Activated CD4-positive, alpha-beta memory T cell treated with anti-CD3 and anti-CD28 coated beads, Interleukin-2, amount 10 ng/mL, durations not matched to agents 7 days and 5 days (primary cell): ENCODE data around the gene DOK6. TPM values are rescaled to one million over a fixed set of nuclear protein-coding genes. Genes with fewer than 3 reads are reported as not detected.

Experiments
- CTCF ChIA-PET: fragments of 350-600 bp; sonication (Branson Sonifier 250); formaldehyde crosslinking; loops from one replicate; lab custom pipeline; 2021; ENCODE audit warnings: antibody characterized with exemption, inconsistent platforms; lab: Charles Lee
- POLR2A ChIA-PET: fragments of 350-600 bp; sonication (Branson Sonifier 250); formaldehyde crosslinking; loops from one replicate; lab custom pipeline; 2021; ENCODE audit warnings: antibody characterized with exemption; lab: Charles Lee
- DNase-seq: peaks from one replicate; pipeline ENCODE4 v3.0.0-alpha.2; 2020
- H3K27ac Mint-ChIP-seq: one replicate; pipeline ENCODE4 v1.8.0; 2021; ENCODE audit warnings: mild to moderate bottlenecking, mixed read lengths
- H3K27me3 Mint-ChIP-seq: one replicate; pipeline ENCODE4 v1.8.0; 2021; ENCODE audit warnings: mixed read lengths
- H3K36me3 Mint-ChIP-seq: one replicate; pipeline ENCODE4 v1.8.0; 2021; ENCODE audit warnings: low read depth, mixed read lengths
- H3K4me1 Mint-ChIP-seq: one replicate; pipeline ENCODE4 v1.8.0; 2021; ENCODE audit warnings: mixed read lengths
- H3K4me3 Mint-ChIP-seq: one replicate; pipeline ENCODE4 v1.8.0; 2021; ENCODE audit warnings: mild to moderate bottlenecking, mixed read lengths
- H3K9me3 Mint-ChIP-seq: one replicate; pipeline ENCODE4 v1.8.0; 2021; ENCODE audit warnings: mixed read lengths
- total RNA-seq, 2 experiments: library from RNA; stranded (reverse); gene quantifications; one replicate each; pipeline ENCODE4 v1.2.3, GENCODE V29; 2021

Gene DOK6
- total RNA-seq, 2 experiments from 2014 or later = not detected

DNA sequence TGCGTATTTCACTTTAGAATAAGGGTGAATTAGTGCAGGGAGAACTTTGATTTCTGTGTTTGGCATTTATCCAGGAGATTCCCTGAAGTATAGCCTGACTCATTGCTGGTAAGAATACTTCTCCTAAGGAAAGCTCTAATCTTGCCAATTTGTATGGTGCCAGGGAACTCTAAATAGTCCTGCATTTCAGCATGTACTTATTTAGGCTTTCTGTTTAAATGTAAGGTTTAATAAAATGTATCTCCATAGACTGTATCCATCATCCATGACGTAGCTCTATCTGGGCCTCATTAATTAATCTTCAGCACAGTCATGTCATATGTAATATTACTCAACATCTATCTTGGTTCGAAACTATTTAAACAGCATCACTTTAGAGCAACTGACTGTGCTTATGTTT is 127.7 kb downstream of the DOK6 start:
- POLR2A ChIA-PET = no interaction called here
- Mint-ChIP-seq H3K27me3 (no peaks in the 10 kb centered on the region), H3K27ac (no peak overlapping the region), H3K36me3 (no peaks in the 10 kb centered on the region), H3K9me3 (no peaks in the 10 kb centered on the region), H3K4me3 (no peak overlapping the region), H3K4me1 (no peaks in the 10 kb centered on the region)
- DNase-seq = no peak
- CTCF ChIA-PET = no interaction called here

GRCh38 chr18:69529151-69529550 is 128.5 kb downstream of the DOK6 start:
- CTCF ChIA-PET = no interaction called here
- no peaks in the 10 kb centered on the region for H3K4me1 Mint-ChIP-seq
- POLR2A ChIA-PET = no interaction called here
- H3K27me3 Mint-ChIP-seq = no peaks in the 10 kb centered on the region
- H3K27ac Mint-ChIP-seq = no peak overlapping the region
- H3K9me3 Mint-ChIP-seq = no peaks in the 10 kb centered on the region
- H3K4me3 Mint-ChIP-seq = no peak overlapping the region
- H3K36me3 Mint-ChIP-seq = no peaks in the 10 kb centered on the region
- no peak for DNase-seq

GRCh38 chr18:69531973-69532372 is 131.3 kb downstream of the DOK6 start:
- CTCF ChIA-PET = no interaction called here

DNA sequence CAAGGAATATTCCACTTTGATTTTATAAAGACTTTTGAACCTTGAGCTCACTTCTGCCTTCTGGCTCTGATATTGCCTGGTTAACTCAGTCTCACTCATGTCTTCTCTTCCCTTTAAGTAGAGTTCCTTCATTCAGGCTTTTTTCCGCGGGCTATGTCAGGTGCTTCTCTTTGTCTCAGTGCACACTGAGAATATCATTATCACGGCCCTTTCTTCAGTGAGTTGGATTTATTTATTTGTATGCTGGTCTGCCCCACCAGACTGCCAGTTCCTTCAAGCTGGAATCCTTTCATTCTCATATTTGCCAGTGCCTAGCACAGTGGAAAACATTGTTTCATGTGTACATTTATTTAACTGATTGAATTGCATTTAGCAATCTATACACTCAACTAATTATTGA is 136.5 kb downstream of the DOK6 start:
- no peak overlapping the region for H3K27ac Mint-ChIP-seq
- no peaks in the 10 kb centered on the region for H3K36me3 Mint-ChIP-seq
- DNase-seq = no peak
- no peaks in the 10 kb centered on the region for H3K9me3 Mint-ChIP-seq
- H3K27me3 Mint-ChIP-seq = peaks cover 7% of the 10 kb centered on the region
- ChIA-PET CTCF (no interaction called here), POLR2A (no interaction called here)
- H3K4me3 Mint-ChIP-seq = no peak overlapping the region
- no peaks in the 10 kb centered on the region for H3K4me1 Mint-ChIP-seq

More at GRCh38 chr18:69531973-69532372, 131.3 kb downstream of the DOK6 start:
- no peaks in the 10 kb centered on the region for H3K4me1 Mint-ChIP-seq
- H3K9me3 Mint-ChIP-seq = no peaks in the 10 kb centered on the region
- no peak overlapping the region for H3K4me3 Mint-ChIP-seq
- DNase-seq = no peak
- H3K36me3 Mint-ChIP-seq = no peaks in the 10 kb centered on the region
- no peak overlapping the region for H3K27ac Mint-ChIP-seq
- no peaks in the 10 kb centered on the region for H3K27me3 Mint-ChIP-seq
- POLR2A ChIA-PET = no interaction called here

DNA sequence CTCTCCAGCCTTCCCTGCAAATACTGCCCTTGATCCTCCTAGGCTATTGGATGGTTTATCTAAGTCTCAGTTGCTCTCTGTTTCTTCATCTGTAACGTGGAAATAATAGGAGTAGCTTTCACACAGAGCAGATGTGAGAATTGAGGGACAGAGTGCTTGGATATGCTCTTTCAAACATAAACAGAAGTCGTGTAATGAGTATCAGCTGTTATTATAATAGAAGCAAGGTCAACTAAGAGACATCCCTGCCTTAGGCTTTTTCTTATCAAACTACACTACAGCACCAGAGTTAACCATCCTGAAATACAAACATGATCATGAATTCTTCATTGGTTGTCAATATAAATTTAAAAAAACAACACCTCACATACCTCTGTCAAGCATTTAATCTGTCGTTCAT is 138.2 kb downstream of the DOK6 start:
- ChIA-PET CTCF (no interaction called here), POLR2A (no interaction called here)
- Mint-ChIP-seq H3K36me3 (no peaks in the 10 kb centered on the region), H3K27ac (no peak overlapping the region), H3K4me1 (no peaks in the 10 kb centered on the region), H3K27me3 (peaks cover 9% of the 10 kb centered on the region), H3K4me3 (no peak overlapping the region), H3K9me3 (no peaks in the 10 kb centered on the region)
- no peak for DNase-seq

GRCh38 chr18:69539404-69539803 is 138.7 kb downstream of the DOK6 start:
- H3K27me3 Mint-ChIP-seq = peaks cover 11% of the 10 kb centered on the region
- no peak overlapping the region for H3K27ac Mint-ChIP-seq
- H3K4me3 Mint-ChIP-seq = no peak overlapping the region
- no peaks in the 10 kb centered on the region for H3K36me3 Mint-ChIP-seq
- DNase-seq = no peak
- CTCF ChIA-PET = no interaction called here
- POLR2A ChIA-PET = no interaction called here
- no peaks in the 10 kb centered on the region for H3K9me3 Mint-ChIP-seq
- no peaks in the 10 kb centered on the region for H3K4me1 Mint-ChIP-seq

DNA sequence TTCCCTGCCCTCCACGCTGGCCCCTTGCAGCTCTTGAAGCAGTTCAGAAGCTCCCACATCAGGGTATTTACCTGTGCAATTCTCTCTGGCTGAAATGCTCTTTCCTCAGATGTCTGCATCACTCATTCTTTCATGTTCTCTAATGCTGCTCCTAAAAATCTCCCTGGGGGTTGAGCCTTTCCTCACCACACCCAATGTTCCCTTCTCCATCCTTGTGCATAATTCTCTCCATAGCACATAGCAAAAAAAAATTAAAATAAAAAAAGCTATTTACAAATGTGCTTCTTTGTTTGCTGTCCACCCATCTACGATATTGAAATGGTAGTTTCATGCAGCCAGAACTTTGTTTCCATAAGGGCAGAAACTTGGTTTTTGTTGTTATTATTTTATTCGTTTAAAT is 155.5 kb downstream of the DOK6 start:
- DNase-seq = no peak
- H3K4me1 Mint-ChIP-seq = no peaks in the 10 kb centered on the region
- no peaks in the 10 kb centered on the region for H3K27me3 Mint-ChIP-seq
- no peak overlapping the region for H3K4me3 Mint-ChIP-seq
- no peaks in the 10 kb centered on the region for H3K9me3 Mint-ChIP-seq
- ChIA-PET CTCF (interaction anchor here (0.9 kb wide), 1 partner anchor 12 kb away, joined by 3 read pairs; no protein-coding TSS in a partner anchor), POLR2A (no interaction called here)
- H3K27ac Mint-ChIP-seq = no peak overlapping the region
- H3K36me3 Mint-ChIP-seq = no peaks in the 10 kb centered on the region

- POLR2A ChIA-PET = no interaction called here
- Mint-ChIP-seq H3K27me3 (no peaks in the 10 kb centered on the region), H3K27ac (no peak overlapping the region), H3K36me3 (no peaks in the 10 kb centered on the region), H3K9me3 (no peaks in the 10 kb centered on the region), H3K4me3 (no peak overlapping the region), H3K4me1 (no peaks in the 10 kb centered on the region)
- CTCF ChIA-PET = interaction anchor here (0.9 kb wide), 1 partner anchor 11 kb away, joined by 3 read pairs; no protein-coding TSS in a partner anchor
- DNase-seq = no peak
Observed at GRCh38 chr18:69557282-69557681, 156.6 kb downstream of the DOK6 start.

GRCh38 chr18:69558052-69558451 is 157.4 kb downstream of the DOK6 start:
- Mint-ChIP-seq H3K27me3 (no peaks in the 10 kb centered on the region), H3K4me3 (no peak overlapping the region), H3K36me3 (no peaks in the 10 kb centered on the region), H3K4me1 (no peaks in the 10 kb centered on the region), H3K27ac (no peak overlapping the region), H3K9me3 (no peaks in the 10 kb centered on the region)
- DNase-seq = no peak
- CTCF ChIA-PET = no interaction called here
- POLR2A ChIA-PET = no interaction called here

DNA sequence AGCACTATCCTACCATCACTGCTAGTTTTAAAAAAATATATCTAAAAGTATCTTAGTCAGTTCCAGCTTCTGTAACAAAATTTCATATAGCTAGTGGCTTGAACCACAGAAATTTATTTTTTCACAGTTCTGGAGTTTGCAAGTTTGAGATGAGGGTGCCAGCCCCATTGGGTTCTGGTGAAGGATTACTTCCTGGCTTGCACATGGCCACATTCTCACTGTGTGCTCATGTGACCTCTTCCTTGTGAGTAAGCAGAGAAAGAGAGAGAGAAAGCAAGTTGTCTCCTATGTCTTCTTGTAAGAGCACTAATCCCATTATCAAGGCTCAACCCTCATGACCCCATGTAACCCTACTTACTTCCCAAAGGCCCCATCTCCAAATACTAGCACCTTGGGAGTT is 158.9 kb downstream of the DOK6 start:
- CTCF ChIA-PET = no interaction called here
- H3K4me3 Mint-ChIP-seq = no peak overlapping the region
- H3K27ac Mint-ChIP-seq = no peak overlapping the region
- DNase-seq = no peak
- no peaks in the 10 kb centered on the region for H3K27me3 Mint-ChIP-seq
- POLR2A ChIA-PET = no interaction called here
- no peaks in the 10 kb centered on the region for H3K9me3 Mint-ChIP-seq
- no peaks in the 10 kb centered on the region for H3K4me1 Mint-ChIP-seq
- H3K36me3 Mint-ChIP-seq = no peaks in the 10 kb centered on the region

DNA sequence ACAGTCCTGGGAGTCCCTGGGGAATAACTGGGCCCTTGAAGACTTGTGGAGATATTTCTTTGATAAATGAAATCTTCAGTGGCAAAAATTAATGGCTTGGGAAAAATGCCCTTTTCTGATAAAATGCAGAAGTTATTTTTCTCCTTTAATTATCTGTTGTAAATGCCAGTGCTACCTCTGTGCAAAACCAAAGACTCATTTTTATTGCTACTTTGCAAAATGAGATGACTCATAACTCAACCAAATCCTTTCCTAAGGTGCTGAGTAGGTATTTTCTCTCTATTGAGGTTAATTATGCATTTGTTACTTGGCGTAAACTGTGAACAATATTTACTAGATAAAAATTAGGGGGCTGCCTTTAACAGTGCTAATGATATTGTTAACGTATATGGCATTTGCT is 163.9 kb downstream of the DOK6 start:
- Mint-ChIP-seq H3K36me3 (no peaks in the 10 kb centered on the region), H3K27me3 (peaks cover 2% of the 10 kb centered on the region), H3K9me3 (peaks cover 12% of the 10 kb centered on the region), H3K4me3 (no peak overlapping the region), H3K27ac (no peak overlapping the region), H3K4me1 (no peaks in the 10 kb centered on the region)
- no peak for DNase-seq
- POLR2A ChIA-PET = no interaction called here
- CTCF ChIA-PET = no interaction called here

DNA sequence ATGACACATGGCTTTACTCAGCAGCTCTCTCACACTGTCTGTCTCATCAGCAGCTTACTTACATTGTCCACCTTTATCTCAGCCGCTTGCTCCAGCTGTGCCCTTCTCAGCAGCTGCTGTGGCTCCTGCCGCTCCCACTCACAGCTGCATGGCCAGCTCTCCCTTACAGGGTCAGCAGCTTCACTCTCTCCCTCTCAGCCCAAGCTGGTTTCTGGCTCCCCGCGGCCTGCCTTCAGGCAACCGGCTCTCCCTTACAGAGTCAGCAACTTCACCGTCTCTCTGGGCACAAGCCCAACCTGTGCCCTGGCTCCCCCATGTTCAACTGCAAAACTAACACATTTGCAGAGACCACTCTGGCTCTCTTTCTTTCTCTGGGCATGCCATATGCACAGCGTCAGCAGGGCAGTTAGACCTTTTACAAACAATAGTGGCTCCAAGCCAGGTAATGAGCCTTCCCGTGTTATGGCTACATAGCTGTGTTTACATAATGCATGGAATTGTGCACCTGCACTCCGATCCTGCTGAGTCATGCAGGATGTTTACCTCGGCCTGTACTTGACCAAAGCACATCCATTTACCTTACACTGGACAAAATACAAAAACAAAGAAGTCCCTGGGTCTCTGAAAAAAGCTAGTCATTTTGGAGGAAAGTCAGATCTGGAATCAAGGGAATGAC is 167.3 kb downstream of the DOK6 start:
- Mint-ChIP-seq H3K27ac (no peak overlapping the region), H3K27me3 (peaks cover 5% of the 10 kb centered on the region), H3K9me3 (peaks cover 12% of the 10 kb centered on the region), H3K36me3 (no peaks in the 10 kb centered on the region), H3K4me1 (no peaks in the 10 kb centered on the region), H3K4me3 (no peak overlapping the region)
- DNase-seq = no peak
- ChIA-PET CTCF (interaction anchor here (1.5 kb wide), 1 partner anchor 11 kb away, joined by 3 read pairs; no protein-coding TSS in a partner anchor), POLR2A (no interaction called here)

- CTCF ChIA-PET = no interaction called here
- DNase-seq = no peak
- Mint-ChIP-seq H3K36me3 (no peaks in the 10 kb centered on the region), H3K9me3 (peaks cover 12% of the 10 kb centered on the region), H3K4me1 (no peaks in the 10 kb centered on the region), H3K4me3 (no peak overlapping the region), H3K27ac (no peak overlapping the region), H3K27me3 (peaks cover 5% of the 10 kb centered on the region)
- POLR2A ChIA-PET = no interaction called here
Observed at GRCh38 chr18:69569133-69569532, 168.4 kb downstream of the DOK6 start.

DNA sequence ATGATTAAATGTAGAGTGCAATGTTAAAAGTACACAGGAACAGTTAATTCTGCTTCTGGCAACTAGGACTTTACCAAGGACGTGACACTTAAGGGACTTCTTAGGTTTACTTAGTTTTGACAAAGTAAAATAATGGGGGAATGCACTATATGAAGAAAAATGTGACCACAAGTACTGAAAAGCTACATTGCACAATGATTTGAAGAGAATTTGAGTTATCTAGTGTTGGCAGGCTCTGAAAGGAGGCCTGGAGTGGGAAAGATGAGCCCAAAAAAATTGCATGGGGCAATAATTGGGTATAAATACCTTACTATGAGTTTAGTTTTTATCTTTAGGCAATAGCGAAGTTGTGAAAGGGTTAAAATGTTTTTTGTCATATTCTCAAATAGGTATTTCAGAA is 173.7 kb downstream of the DOK6 start:
- no peaks in the 10 kb centered on the region for H3K9me3 Mint-ChIP-seq
- no peaks in the 10 kb centered on the region for H3K4me1 Mint-ChIP-seq
- ChIA-PET POLR2A (no interaction called here), CTCF (no interaction called here)
- H3K27me3 Mint-ChIP-seq = peaks cover 3% of the 10 kb centered on the region
- DNase-seq = no peak
- no peak overlapping the region for H3K27ac Mint-ChIP-seq
- no peaks in the 10 kb centered on the region for H3K36me3 Mint-ChIP-seq
- no peak overlapping the region for H3K4me3 Mint-ChIP-seq
